Measurements from ENCODE around the gene CTNNA1.
A peak's percentile ranks its signal among the peaks of the same experiment; 100 is the strongest.

The CTNNA1 gene

GRCh38 chr5:138849882-138850281, 96.7 kb downstream of the CTNNA1 start:
- DNase-seq (ENCODE audit: low spot score) = no peak

GRCh38 chr5:138850865-138851435, 97.7 kb downstream of the CTNNA1 start:
- DNase-seq (ENCODE audit: low spot score) = no peak

- DNase-seq (ENCODE audit: low spot score) = no peak
Measured at GRCh38 chr5:138853132-138853531, 99.9 kb downstream of the CTNNA1 start.

GRCh38 chr5:138867011-138867410, 113.8 kb downstream of the CTNNA1 start:
- DNase-seq (ENCODE audit: low spot score) = no peak

GRCh38 chr5:138869038-138869437, 115.8 kb downstream of the CTNNA1 start:
- DNase-seq (ENCODE audit: low spot score) = no peak

GRCh38 chr5:138869763-138870500, 116.7 kb downstream of the CTNNA1 start:
- no peak for DNase-seq (ENCODE audit: low spot score)

GRCh38 chr5:138870611-138871010, 117.4 kb downstream of the CTNNA1 start:
- no peak for DNase-seq (ENCODE audit: low spot score)

- DNase-seq (ENCODE audit: low spot score) = no peak
Measured at GRCh38 chr5:138872841-138873465, 119.7 kb downstream of the CTNNA1 start.

- peak; percentile 42 for DNase-seq (ENCODE audit: low spot score)
Measured at GRCh38 chr5:138873466-138874221, 120.4 kb downstream of the CTNNA1 start.

- DNase-seq (ENCODE audit: low spot score) = peak; percentile 38
Measured at GRCh38 chr5:138874241-138874640, 121.0 kb downstream of the CTNNA1 start.

- peak; percentile 74 for DNase-seq (ENCODE audit: low spot score)
Measured at GRCh38 chr5:138874771-138875551, 121.7 kb downstream of the CTNNA1 start, which contains the start of gene LRRTM2. TSS of gene LRRTM2 (minus strand) at chr5:138875335. CDS start at chr5:138874911, 424 bp downstream.

GRCh38 chr5:138875552-138875875, 122.3 kb downstream of the CTNNA1 start:
- DNase-seq (ENCODE audit: low spot score) = no peak

- DNase-seq (ENCODE audit: low spot score) = no peak
Measured at GRCh38 chr5:138875946-138876345, 122.7 kb downstream of the CTNNA1 start.

- DNase-seq (ENCODE audit: low spot score) = no peak
Measured at GRCh38 chr5:138876811-138877210, 123.6 kb downstream of the CTNNA1 start.

- DNase-seq (ENCODE audit: low spot score) = no peak
Measured at GRCh38 chr5:138878437-138879235, 125.4 kb downstream of the CTNNA1 start.

GRCh38 chr5:138883211-138883610, 130.0 kb downstream of the CTNNA1 start:
- DNase-seq (ENCODE audit: low spot score) = no peak

GRCh38 chr5:138884094-138884493, 130.9 kb downstream of the CTNNA1 start:
- DNase-seq (ENCODE audit: low spot score) = no peak

- no peak for DNase-seq (ENCODE audit: low spot score)
Measured at GRCh38 chr5:138884554-138884953, 131.3 kb downstream of the CTNNA1 start.

- no peak for DNase-seq (ENCODE audit: low spot score)
Measured at GRCh38 chr5:138889994-138890393, 136.8 kb downstream of the CTNNA1 start.

- DNase-seq (ENCODE audit: low spot score) = no peak
Measured at GRCh38 chr5:138890644-138891043, 137.4 kb downstream of the CTNNA1 start.

GRCh38 chr5:138895918-138896317, 142.7 kb downstream of the CTNNA1 start:
- DNase-seq (ENCODE audit: low spot score) = no peak
